ACC112 (cell line): ENCODE results near the gene PRSS3.
"Not testable (repeated sequence)": the region's sequence is repeated elsewhere in the genome, so short reads cannot be mapped to it uniquely, and the experiment has no call there.

Source experiments
- H2AFZ ChIP-seq: fragments of 200-600 bp; sonication (generic); one replicate; pipeline ENCODE4 v1.6.0; 2017; ENCODE audit warnings: antibody characterized with exemption, low read length; ENCODE audit not compliant: unreplicated experiment
- H3K27ac ChIP-seq: fragments of 200-600 bp; sonication (generic); 2 replicates; pipeline ENCODE4 v1.5.1; 2014; ENCODE audit warnings: low read depth, mild to moderate bottlenecking, antibody characterized with exemption, low read length, moderate library complexity
- H3K27me3 ChIP-seq: fragments of 200-600 bp; sonication (generic); 2 replicates; pipeline ENCODE4 v1.6.1; 2014; ENCODE audit warnings: mild to moderate bottlenecking, antibody characterized with exemption, low read length, moderate library complexity, mixed read lengths; ENCODE audit not compliant: insufficient read depth
- H3K36me3 ChIP-seq: fragments of 200-600 bp; sonication (generic); 2 replicates; pipeline ENCODE4 v1.6.1; 2016; ENCODE audit warnings: mild to moderate bottlenecking, antibody characterized with exemption, low read length, moderate library complexity, mixed read lengths; ENCODE audit not compliant: insufficient read depth
- H3K4me1 ChIP-seq: fragments of 200-600 bp; sonication (generic); one replicate; pipeline ENCODE4 v1.6.1; 2016; ENCODE audit warnings: low read length, mixed read lengths; ENCODE audit not compliant: insufficient read depth, unreplicated experiment, control insufficient read depth
- H3K4me3 ChIP-seq: fragments of 200-600 bp; sonication (generic); 2 replicates; pipeline ENCODE4 v1.5.1; 2014; ENCODE audit warnings: mild to moderate bottlenecking, low read depth, low read length
- H3K79me2 ChIP-seq: fragments of 200-600 bp; sonication (generic); one replicate; pipeline ENCODE4 v1.6.0; 2016; ENCODE audit warnings: low read length; ENCODE audit not compliant: control insufficient read depth, unreplicated experiment, insufficient read depth

Gene PRSS3

DNA sequence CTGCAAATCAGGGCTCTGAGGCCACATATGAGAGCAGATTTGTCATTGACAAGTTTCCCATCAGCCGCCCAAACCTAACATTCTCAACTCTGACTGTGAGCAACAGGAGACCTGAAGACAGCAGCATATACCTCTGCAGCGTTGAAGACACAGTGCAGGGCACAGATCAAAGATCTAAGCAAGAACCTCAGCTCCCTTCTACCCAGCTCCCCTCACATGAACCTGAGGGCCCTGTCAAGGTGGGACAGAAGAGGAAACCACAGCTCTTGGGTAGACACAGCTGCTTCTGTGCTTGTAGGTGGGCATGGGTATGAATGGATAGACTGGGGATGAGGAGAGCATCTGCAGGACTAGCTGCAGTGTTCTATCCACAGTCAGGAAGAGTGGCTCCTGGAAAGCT, 8.7 kb upstream of the PRSS3 start:
- H3K79me2 ChIP-seq, result no peaks in the 10 kb centered on the region
- no peak overlapping the region for H3K4me3 ChIP-seq
- no peak overlapping the region for H3K27ac ChIP-seq
- no peaks in the 10 kb centered on the region for H3K27me3 ChIP-seq
- no peaks in the 10 kb centered on the region for H3K36me3 ChIP-seq
- peaks cover 25% of the 10 kb centered on the region for H3K4me1 ChIP-seq
- H2AFZ ChIP-seq, result no peak overlapping the region

DNA sequence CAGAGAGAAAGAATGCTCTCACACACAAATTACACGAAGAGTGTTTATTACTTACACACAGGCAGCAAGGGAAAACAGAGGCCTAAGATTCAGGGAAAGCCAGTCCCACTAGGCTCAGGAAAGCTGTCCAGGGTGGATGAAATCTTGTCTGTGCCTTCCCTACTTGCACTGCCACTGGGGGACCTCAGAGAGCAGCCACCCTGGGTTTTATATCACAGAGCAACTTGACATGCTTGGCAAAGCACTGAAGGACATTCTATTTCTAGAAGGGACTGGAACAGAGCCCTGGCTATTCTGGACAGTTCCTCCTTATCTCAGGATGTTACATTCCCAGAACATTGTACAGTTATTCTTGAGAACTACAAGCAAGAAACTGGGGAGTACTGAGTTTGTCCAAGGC, 7.5 kb upstream of the PRSS3 start:
- Histone ChIP-seq H3K4me1 (peaks cover 14% of the 10 kb centered on the region), H3K36me3 (no peaks in the 10 kb centered on the region), H3K79me2 (no peaks in the 10 kb centered on the region), H3K4me3 (no peak overlapping the region), H3K27ac (no peak overlapping the region), H2AFZ (no peak overlapping the region), H3K27me3 (no peaks in the 10 kb centered on the region)

DNA sequence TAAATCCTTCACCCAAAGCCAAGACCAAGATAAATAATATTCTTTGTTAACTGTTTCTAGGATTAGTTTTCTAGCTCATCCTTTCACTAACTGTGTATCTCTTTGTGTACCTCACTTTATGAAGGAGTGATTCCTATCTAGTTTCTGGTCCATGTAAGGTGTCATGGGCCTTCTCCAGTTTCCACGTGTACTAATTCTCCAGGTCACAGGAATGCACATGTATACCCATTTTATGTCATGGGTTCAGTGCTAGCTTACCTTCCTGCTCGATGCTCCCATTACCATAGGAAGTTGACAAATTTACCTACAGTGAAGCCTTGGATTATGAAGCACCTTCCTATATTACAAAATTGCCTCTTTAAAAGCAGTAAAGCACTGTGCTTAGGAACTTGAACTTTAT, 5.9 kb upstream of the PRSS3 start:
- H2AFZ ChIP-seq, H3K4me1 ChIP-seq, H3K27ac ChIP-seq, H3K36me3 ChIP-seq, H3K4me3 ChIP-seq, H3K79me2 ChIP-seq, H3K27me3 ChIP-seq: not testable (repeated sequence)

DNA sequence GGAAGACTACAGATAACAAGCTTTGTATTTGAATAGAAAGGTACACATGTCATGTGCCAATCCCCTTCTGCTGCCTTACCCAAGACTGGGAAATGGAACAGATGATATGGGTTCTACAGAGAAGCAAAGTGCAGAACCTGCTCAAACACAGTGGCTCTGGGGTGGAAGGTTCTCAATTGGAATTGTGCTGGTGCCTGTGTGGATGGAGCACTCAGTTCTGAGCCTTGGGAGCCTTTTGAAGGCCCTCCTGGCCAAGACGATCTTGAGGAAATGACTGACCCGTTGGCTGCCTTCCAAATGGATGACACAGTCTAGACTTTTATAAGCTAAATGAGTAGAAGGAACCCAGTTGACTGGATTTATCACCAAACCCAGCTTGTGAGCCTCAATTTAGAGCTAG, 4.2 kb upstream of the PRSS3 start:
- Histone ChIP-seq H3K4me1 (peaks cover 9% of the 10 kb centered on the region), H3K79me2 (no peaks in the 10 kb centered on the region), H3K4me3 (no peak overlapping the region), H3K36me3 (no peaks in the 10 kb centered on the region), H2AFZ (no peak overlapping the region), H3K27ac (no peak overlapping the region), H3K27me3 (no peaks in the 10 kb centered on the region)

DNA sequence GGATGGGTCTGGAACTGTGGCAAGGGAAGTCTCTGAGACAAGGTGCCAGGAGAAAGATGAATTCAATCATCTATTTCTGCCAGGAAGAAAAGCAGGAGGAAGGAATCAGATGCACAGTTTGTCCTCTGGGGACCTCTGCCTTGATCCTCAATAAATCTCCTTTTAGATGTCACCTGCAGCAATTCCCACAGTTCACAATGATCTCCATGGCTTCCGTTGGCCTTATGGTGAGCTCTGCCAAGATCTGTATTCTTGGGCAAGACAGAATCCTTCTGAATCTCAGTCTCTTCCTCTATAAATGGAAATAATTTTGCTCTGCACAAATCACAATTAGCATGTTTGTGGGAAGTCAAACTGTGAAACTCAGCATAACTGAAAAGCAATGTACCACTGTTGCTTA, 1.9 kb upstream of the PRSS3 start:
- H3K36me3 ChIP-seq, H3K4me3 ChIP-seq, H3K79me2 ChIP-seq, H3K27ac ChIP-seq, H3K4me1 ChIP-seq, H2AFZ ChIP-seq, H3K27me3 ChIP-seq: not testable (repeated sequence)

DNA sequence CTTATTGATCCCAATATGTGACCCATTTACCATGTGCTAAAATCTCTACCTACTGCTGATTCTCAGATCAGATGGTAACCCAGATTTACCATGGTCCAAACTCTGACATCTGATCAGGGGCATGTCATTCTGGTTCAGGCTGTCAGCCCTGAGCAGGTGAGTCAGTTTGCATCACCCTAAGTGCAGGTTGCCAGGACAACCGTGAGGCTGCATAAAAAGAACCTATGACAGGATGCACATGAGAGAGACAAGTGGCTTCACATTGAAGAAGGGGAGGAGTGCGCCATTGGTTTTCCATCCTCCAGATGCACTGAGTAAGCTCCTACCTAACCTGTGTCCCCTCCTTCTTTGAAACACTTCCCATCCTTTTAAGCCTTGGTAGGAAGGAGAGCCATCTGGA, 801 bp upstream of the PRSS3 start:
- H3K4me1 ChIP-seq, result peaks cover 9% of the 10 kb centered on the region
- H3K4me3 ChIP-seq, result no peak overlapping the region
- H3K27ac ChIP-seq, result no peak overlapping the region
- no peak overlapping the region for H2AFZ ChIP-seq
- no peaks in the 10 kb centered on the region for H3K36me3 ChIP-seq
- no peaks in the 10 kb centered on the region for H3K27me3 ChIP-seq
- no peaks in the 10 kb centered on the region for H3K79me2 ChIP-seq

DNA sequence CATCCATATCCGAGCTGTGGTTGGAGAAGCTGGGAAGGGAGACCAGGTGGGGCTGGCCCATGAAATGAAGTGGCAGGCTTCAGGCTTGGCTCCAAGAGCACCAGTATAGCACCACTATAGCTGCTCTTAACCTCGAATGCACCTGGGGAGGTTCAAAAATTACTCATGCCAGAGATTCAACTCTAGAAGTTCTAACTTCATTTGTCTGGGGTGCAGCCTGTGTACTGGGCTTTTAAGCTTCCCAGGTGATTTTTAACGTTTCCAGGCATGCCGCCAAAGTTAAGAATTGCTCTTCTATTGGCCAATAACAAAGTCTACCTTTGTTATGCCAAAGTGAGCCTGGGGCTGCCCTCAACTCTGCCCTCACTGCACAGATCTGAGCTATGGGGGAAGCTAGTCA, 458 bp downstream of the PRSS3 start:
- no peaks in the 10 kb centered on the region for H3K36me3 ChIP-seq
- no peaks in the 10 kb centered on the region for H3K27me3 ChIP-seq
- H3K27ac ChIP-seq, result no peak overlapping the region
- H2AFZ ChIP-seq, result no peak overlapping the region
- no peak overlapping the region for H3K4me3 ChIP-seq
- H3K4me1 ChIP-seq, result peaks cover 8% of the 10 kb centered on the region
- H3K79me2 ChIP-seq, result no peaks in the 10 kb centered on the region

DNA sequence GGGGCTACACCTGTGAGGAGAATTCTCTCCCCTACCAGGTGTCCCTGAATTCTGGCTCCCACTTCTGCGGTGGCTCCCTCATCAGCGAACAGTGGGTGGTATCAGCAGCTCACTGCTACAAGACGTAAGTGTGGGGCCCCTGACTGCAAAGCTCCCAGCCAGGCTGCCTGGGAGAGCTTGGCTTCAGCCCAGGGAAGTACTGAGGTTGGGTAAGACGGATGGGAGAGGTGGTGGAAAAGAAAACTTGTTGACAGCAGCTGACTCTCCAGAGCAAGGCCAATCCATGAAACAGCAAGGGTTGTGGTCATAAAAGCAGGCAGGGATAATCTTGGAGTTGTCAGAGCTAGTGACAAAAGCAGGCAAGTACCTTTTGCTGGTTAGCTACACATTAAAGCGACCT, 1.3 kb downstream of the PRSS3 start:
- not testable (repeated sequence) for H3K27ac ChIP-seq, H3K36me3 ChIP-seq, H3K27me3 ChIP-seq, H3K4me1 ChIP-seq, H2AFZ ChIP-seq, H3K4me3 ChIP-seq, H3K79me2 ChIP-seq

DNA sequence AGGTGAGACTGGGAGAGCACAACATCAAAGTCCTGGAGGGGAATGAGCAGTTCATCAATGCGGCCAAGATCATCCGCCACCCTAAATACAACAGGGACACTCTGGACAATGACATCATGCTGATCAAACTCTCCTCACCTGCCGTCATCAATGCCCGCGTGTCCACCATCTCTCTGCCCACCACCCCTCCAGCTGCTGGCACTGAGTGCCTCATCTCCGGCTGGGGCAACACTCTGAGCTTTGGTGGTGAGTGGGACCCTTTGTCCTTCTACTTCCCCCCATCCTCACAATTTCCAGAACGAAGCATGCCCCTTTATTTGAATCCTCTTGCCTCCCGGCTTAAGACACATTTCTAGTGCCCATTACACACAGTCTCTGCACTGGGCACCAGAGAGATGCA, 2.5 kb downstream of the PRSS3 start:
- no peak overlapping the region for H3K4me3 ChIP-seq

DNA sequence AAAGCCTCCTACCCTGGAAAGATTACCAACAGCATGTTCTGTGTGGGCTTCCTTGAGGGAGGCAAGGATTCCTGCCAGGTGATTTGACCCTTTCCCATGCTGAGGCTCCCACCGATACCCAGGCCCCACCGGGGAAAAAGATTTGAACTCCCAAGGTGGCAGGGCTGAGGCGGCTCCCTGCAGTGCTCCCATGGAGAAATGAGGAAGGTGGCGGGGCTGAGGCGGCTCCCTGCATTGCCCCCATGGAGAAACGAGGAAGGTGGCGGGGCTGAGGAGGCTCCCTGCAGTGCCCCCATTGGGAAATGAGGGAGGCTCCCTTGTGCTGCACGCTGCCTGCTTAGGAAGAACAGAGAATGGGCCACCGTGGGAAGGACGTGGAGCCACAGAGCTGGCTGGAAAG, 3.2 kb downstream of the PRSS3 start:
- no peaks in the 10 kb centered on the region for H3K79me2 ChIP-seq

More for the DNA sequence above, 2.5 kb downstream of the PRSS3 start:
- no peaks in the 10 kb centered on the region for H3K27me3 ChIP-seq
- H3K4me1 ChIP-seq, result no peaks in the 10 kb centered on the region
- H3K79me2 ChIP-seq, result no peaks in the 10 kb centered on the region
- H3K36me3 ChIP-seq, result no peaks in the 10 kb centered on the region
- no peak overlapping the region for H3K27ac ChIP-seq
- H2AFZ ChIP-seq, result no peak overlapping the region

DNA sequence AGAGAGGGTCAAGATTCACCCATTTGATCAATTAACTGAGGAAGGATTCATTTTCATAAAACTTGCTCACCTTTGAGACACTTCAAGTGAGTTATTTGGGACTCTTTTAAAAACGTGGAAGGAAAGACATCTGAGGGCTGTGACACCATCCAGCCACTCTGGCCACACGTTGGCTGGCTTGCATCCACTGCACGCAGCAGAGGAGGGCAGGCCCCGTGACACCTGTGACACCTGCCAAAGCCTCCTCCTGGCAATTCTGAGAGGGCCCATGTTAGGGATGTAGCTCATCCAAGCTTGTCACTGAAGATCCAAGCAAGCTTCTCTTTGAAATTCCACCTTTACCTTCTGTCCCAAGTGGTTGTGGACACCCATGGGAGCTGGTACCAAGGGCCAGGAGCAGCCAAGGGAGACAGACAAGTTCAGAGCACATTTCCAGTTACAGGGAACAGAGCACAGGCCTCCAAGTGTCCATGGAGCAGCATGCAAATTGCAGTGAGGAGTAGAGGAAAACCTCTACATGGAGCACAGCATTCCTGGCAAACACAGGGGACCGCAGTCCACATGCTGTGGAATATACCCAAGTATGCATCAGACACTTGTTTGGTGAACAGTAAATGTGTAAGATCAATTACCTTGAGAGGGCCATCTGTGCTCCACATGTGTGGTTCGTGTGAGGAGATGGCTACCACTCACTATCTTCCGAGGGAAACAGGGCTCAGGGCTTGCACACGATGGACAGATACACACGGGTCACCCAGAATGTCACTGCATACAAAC, 4.8 kb downstream of the PRSS3 start:
- Histone ChIP-seq H3K27me3 (no peaks in the 10 kb centered on the region), H3K36me3 (no peaks in the 10 kb centered on the region), H3K27ac (no peak overlapping the region), H3K4me3 (no peak overlapping the region), H3K79me2 (no peaks in the 10 kb centered on the region), H3K4me1 (no peaks in the 10 kb centered on the region), H2AFZ (no peak overlapping the region)

More for the DNA sequence above, 3.2 kb downstream of the PRSS3 start:
- Histone ChIP-seq H2AFZ (no peak overlapping the region), H3K27ac (no peak overlapping the region), H3K4me3 (no peak overlapping the region), H3K27me3 (no peaks in the 10 kb centered on the region), H3K4me1 (no peaks in the 10 kb centered on the region), H3K36me3 (no peaks in the 10 kb centered on the region)
